GM10266 (cell line): ENCODE results near the gene LYPD3.

Source experiments
- DNase-seq: peaks from one replicate; pipeline ENCODE4 v3.0.0; 2012; ENCODE audit errors: extremely low spot score
- TF ChIP-seq, protein P1 (sequence below): IDR thresholded peaks from 2 replicates; pipeline ENCODE4 v1.5.1; 2012; ENCODE audit warnings: mild to moderate bottlenecking, low read depth; ENCODE audit not compliant: control insufficient read depth, insufficient read depth; ENCODE audit errors: missing control alignments

Gene LYPD3

GRCh38 chr19:43504426-43505185 is 39.2 kb upstream of the LYPD3 start, which contains the start of gene PHLDB3:
Gene PHLDB3 (minus strand): TSS chr19:43504746. CDS start chr19:43504118, 628 bp downstream.
- TF ChIP-seq, protein P1, sequence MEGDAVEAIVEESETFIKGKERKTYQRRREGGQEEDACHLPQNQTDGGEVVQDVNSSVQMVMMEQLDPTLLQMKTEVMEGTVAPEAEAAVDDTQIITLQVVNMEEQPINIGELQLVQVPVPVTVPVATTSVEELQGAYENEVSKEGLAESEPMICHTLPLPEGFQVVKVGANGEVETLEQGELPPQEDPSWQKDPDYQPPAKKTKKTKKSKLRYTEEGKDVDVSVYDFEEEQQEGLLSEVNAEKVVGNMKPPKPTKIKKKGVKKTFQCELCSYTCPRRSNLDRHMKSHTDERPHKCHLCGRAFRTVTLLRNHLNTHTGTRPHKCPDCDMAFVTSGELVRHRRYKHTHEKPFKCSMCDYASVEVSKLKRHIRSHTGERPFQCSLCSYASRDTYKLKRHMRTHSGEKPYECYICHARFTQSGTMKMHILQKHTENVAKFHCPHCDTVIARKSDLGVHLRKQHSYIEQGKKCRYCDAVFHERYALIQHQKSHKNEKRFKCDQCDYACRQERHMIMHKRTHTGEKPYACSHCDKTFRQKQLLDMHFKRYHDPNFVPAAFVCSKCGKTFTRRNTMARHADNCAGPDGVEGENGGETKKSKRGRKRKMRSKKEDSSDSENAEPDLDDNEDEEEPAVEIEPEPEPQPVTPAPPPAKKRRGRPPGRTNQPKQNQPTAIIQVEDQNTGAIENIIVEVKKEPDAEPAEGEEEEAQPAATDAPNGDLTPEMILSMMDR: no peak
- DNase-seq: no peak

GRCh38 chr19:43503501-43504425 is 38.4 kb upstream of the LYPD3 start:
- TF ChIP-seq, protein P1: peak; percentile 49
- DNase-seq: peak; percentile 99

- TF ChIP-seq, protein P1: no peak
- no peak for DNase-seq
These were observed 37.1 kb upstream of the LYPD3 start for GRCh38 chr19:43502419-43502976.

- TF ChIP-seq, protein P1: no peak
- DNase-seq: no peak
These were observed 36.4 kb upstream of the LYPD3 start for GRCh38 chr19:43501661-43502418.

DNA sequence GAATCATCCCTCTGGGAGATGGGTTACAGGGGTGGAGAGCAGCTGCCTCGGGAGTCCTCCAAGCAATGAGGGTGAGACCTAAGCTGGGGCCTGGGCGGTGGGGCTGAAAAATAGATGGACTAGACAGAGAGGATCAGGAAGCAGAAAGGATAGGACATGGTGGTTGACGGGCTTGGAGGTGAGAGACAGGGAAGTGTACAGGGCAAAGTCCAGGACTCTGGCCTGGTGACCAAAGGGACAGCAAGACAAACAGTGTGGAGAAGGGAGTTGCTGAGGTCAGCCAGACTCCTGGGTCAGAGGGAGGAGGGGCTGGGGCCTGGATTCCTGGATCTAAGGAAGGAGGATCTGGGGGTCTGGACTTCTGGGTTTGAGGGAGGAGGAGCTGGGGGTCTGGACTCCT is 33.6 kb upstream of the LYPD3 start:
- DNase-seq: no peak
- TF ChIP-seq, protein P1: no peak

GRCh38 chr19:43498233-43498842 is 32.9 kb upstream of the LYPD3 start:
- TF ChIP-seq, protein P1: no peak
- no peak for DNase-seq
